GM23338 (cell line): ENCODE results near the gene PLCG2. TPM values are rescaled to one million over a fixed set of nuclear protein-coding genes. Genes with fewer than 3 reads are reported as not detected.

ENCODE experiments used
- ATAC-seq: fragments of 200-7000 bp; cut with Tn5 transposase; 3 replicates; pipeline ENCODE4 v1.9.1; 2020
- DNase-seq: peaks from one replicate; pipeline ENCODE4 v3.0.0-alpha.2; 2015; ENCODE audit warnings: low spot score
- H2AFZ ChIP-seq: fragments of 200-600 bp; sonication (generic); 2 replicates; pipeline ENCODE4 v1.8.0; 2016; ENCODE audit warnings: antibody characterized with exemption, mild to moderate bottlenecking, moderate library complexity
- H3F3A ChIP-seq: fragments of 200-600 bp; sonication (generic); replicated peaks from 2 replicates; pipeline ENCODE4 v1.8.0; 2017; ENCODE audit warnings: antibody characterized with exemption, mixed run types, low read depth
- H3K27ac ChIP-seq: fragments of 200-600 bp; sonication (generic); 2 replicates; pipeline ENCODE4 v1.6.1; 2016; ENCODE audit warnings: low read depth
- H3K27me3 ChIP-seq: fragments of 200-600 bp; sonication (generic); 2 replicates; pipeline ENCODE4 v1.8.0; 2016; ENCODE audit warnings: mild to moderate bottlenecking, mixed run types, moderate library complexity; ENCODE audit not compliant: insufficient read depth
- H3K36me3 ChIP-seq: fragments of 200-600 bp; sonication (generic); 2 replicates; pipeline ENCODE4 v1.8.0; 2016; ENCODE audit warnings: mild to moderate bottlenecking; ENCODE audit not compliant: insufficient read depth
- H3K4me1 ChIP-seq: fragments of 200-600 bp; sonication (generic); 2 replicates; pipeline ENCODE4 v1.8.0; 2016; ENCODE audit warnings: mild to moderate bottlenecking, moderate library complexity; ENCODE audit not compliant: insufficient read depth
- H3K4me2 ChIP-seq: fragments of 200-600 bp; sonication (generic); 2 replicates; pipeline ENCODE4 v1.7.1; 2017; ENCODE audit warnings: mixed run types
- H3K4me3 ChIP-seq: fragments of 200-600 bp; sonication (generic); 2 replicates; pipeline ENCODE4 v1.6.1; 2016; ENCODE audit warnings: mixed run types
- H3K79me2 ChIP-seq: fragments of 200-600 bp; sonication (generic); replicated peaks from 2 replicates; pipeline ENCODE4 v1.8.0; 2017; ENCODE audit warnings: mild to moderate bottlenecking; ENCODE audit not compliant: insufficient read depth
- H3K9me2 ChIP-seq: fragments of 200-600 bp; sonication (generic); 2 replicates; pipeline ENCODE4 v1.8.0; 2017; ENCODE audit not compliant: insufficient read depth
- H4K20me1 ChIP-seq: fragments of 200-600 bp; sonication (generic); replicated peaks from 2 replicates; pipeline ENCODE4 v1.8.0; 2017; ENCODE audit warnings: mild to moderate bottlenecking; ENCODE audit not compliant: insufficient read depth
- H3K27ac Mint-ChIP-seq: 2 replicates; pipeline ENCODE4 v1.8.0; 2020; ENCODE audit warnings: inconsistent platforms, mild to moderate bottlenecking, moderate library complexity, mixed read lengths
- H3K27me3 Mint-ChIP-seq: 3 replicates; pipeline ENCODE4 v1.8.0; 2022; ENCODE audit warnings: low read depth, mild to moderate bottlenecking, moderate library complexity, mixed read lengths, inconsistent platforms; ENCODE audit not compliant: insufficient read depth, poor library complexity
- H3K36me3 Mint-ChIP-seq: 3 replicates; pipeline ENCODE4 v1.8.0; 2021; ENCODE audit warnings: low read depth, mild to moderate bottlenecking, inconsistent platforms, moderate library complexity, mixed read lengths
- H3K4me1 Mint-ChIP-seq: 3 replicates; pipeline ENCODE4 v1.8.0; 2020; ENCODE audit warnings: mild to moderate bottlenecking, inconsistent platforms, mixed read lengths
- H3K4me3 Mint-ChIP-seq: 3 replicates; pipeline ENCODE4 v1.8.0; 2021; ENCODE audit warnings: moderate library complexity, mild to moderate bottlenecking, inconsistent platforms, mixed read lengths
- H3K9me3 Mint-ChIP-seq: 3 replicates; pipeline ENCODE4 v1.8.0; 2020; ENCODE audit warnings: moderate library complexity, mild to moderate bottlenecking, inconsistent platforms, mixed read lengths
- CREB1 ChIP-seq: fragments of 250-450 bp; sonication (Bioruptor Pico); IDR thresholded peaks from 2 replicates; pipeline ENCODE4 v1.5.0; 2020; ENCODE audit warnings: low read depth, mild to moderate bottlenecking, moderate library complexity
- CTCF ChIP-seq, 2 experiments: fragments of 200-600 bp in 1 of 2; sonication (generic) in 1 of 2; conservative IDR thresholded peaks; 2 replicates each; pipeline versions ENCODE4 v1.5.1 to v1.6.1; 2016 to 2017; ENCODE audit warnings: antibody characterized with exemption in 2 of 2, low read depth in 2 of 2, mild to moderate bottlenecking in 2 of 2, moderate library complexity in 1 of 2
- EZH2phosphoT487 ChIP-seq: fragments of 200-600 bp; sonication (generic); IDR thresholded peaks from one replicate; pipeline ENCODE4 v1.8.1; 2018; ENCODE audit warnings: antibody characterized with exemption; ENCODE audit not compliant: unreplicated experiment
- NANOG ChIP-seq: IDR thresholded peaks from 2 replicates; pipeline ENCODE4 v1.6.1; 2016; ENCODE audit warnings: antibody characterized with exemption, borderline replicate concordance
- STAT1 ChIP-seq: IDR thresholded peaks from one replicate; pipeline ENCODE4 v1.6.1; 2016; ENCODE audit warnings: antibody characterized with exemption; ENCODE audit not compliant: unreplicated experiment
- ZNF114 ChIP-seq: fragments of 250-450 bp; sonication (Bioruptor Pico); IDR thresholded peaks from 2 replicates; pipeline ENCODE4 v1.5.0; 2020; ENCODE audit warnings: mild to moderate bottlenecking, moderate library complexity
- ZNF462 ChIP-seq: fragments of 250-450 bp; sonication (Bioruptor Pico); IDR thresholded peaks from 2 replicates; pipeline ENCODE4 v1.5.0; 2020; ENCODE audit warnings: mild to moderate bottlenecking, moderate library complexity
- polyA plus RNA-seq: library from polyadenylated mRNA; unstranded; fragments of >200 nt; fragmentation: Nextera tagmentation; extraction: Ambion mirVana; gene quantifications from 2 replicates; pipeline ENCODE4 v1.2.1, GENCODE V29; 2016
- total RNA-seq: library from RNA; depleted of rRNA; stranded (reverse); fragments of >200 nt; shearing (Covaris generic); gene quantifications from 2 replicates; pipeline ENCODE4 v1.2.3, GENCODE V29; 2014

PLCG2 gene
- total and polyA plus RNA-seq, 2 experiments from 2014 or later, result 2.4 to 5.9 TPM

- Histone ChIP-seq H2AFZ (peak overlapping the region; percentile 94), H3K9me2 (0 out of 2 replicates have a peak, but pooled peaks cover 9% of the 10 kb centered on the region), H3K27me3 (no peaks in the 10 kb centered on the region), H3K4me1 (peaks cover 9% of the 10 kb centered on the region), H3F3A (peaks cover 10% of the 10 kb centered on the region; the same call in 1 of the 2 replicates), H3K79me2 (no peaks in the 10 kb centered on the region), H3K4me2 (peak overlapping the region; percentile 90), H3K4me3 (peak overlapping the region; percentile 70), H4K20me1 (no peaks in the 10 kb centered on the region), H3K27ac (peak overlapping the region; percentile 97), H3K36me3 (no peaks in the 10 kb centered on the region)
- Mint-ChIP-seq H3K36me3 (no peaks in the 10 kb centered on the region), H3K4me3 (peak overlapping the region; percentile 71), H3K4me1 (peaks cover 28% of the 10 kb centered on the region), H3K27me3 (peaks cover 14% of the 10 kb centered on the region), H3K9me3 (peaks cover 3% of the 10 kb centered on the region; the same call in 1 of the 3 replicates), H3K27ac (peak overlapping the region; percentile 94)
- DNase-seq, result peak; percentile 99
- TF ChIP-seq STAT1 (no peak), EZH2phosphoT487 (no peak), CTCF (conservative IDR thresholded peaks at IDR 0.05; ENCODE audit: low read depth in 2 of 2) (peak; percentile 70 to 85), ZNF462 (CRISPR knock-in tag) (peak; percentile 28; the same call in 1 of the 2 replicates), CREB1 (CRISPR knock-in tag) (peak; percentile 91), ZNF114 (CRISPR knock-in tag) (peak; percentile 81; the same call in 1 of the 2 replicates), NANOG (peak; percentile 69; the same call in 1 of the 2 replicates)
- ATAC-seq, result peak; percentile 95
Measured at GRCh38 chr16:81730090-81731051, 48.7 kb upstream of the PLCG2 start.
